Dermis blood vessel endothelial cell (primary cell): ENCODE data around the gene GPHA2. TPM values are rescaled to one million over a fixed set of nuclear protein-coding genes. Genes with fewer than 3 reads are reported as not detected.

Source experiments
- DNase-seq: peaks from one replicate; pipeline ENCODE4 v3.0.0; 2010
- total RNA-seq: library from RNA; depleted of rRNA; stranded (reverse); fragments of >200 nt; gene quantifications from 2 replicates; pipeline ENCODE4 v1.2.3, GENCODE V29; 2014

Gene GPHA2
- total RNA-seq, 1 donor from 2014 or later = not detected

GRCh38 chr11:64909653-64910343 lies 25.9 kb downstream of the GPHA2 start:
- DNase-seq = no peak

GRCh38 chr11:64908766-64909165 lies 26.9 kb downstream of the GPHA2 start:
- DNase-seq = no peak

GRCh38 chr11:64906314-64906635 lies 29.4 kb downstream of the GPHA2 start:
- no peak for DNase-seq

- no peak for DNase-seq
These were observed 30.0 kb downstream of the GPHA2 start for GRCh38 chr11:64905516-64906313.

- no peak for DNase-seq
These were observed 32.3 kb downstream of the GPHA2 start for GRCh38 chr11:64903291-64903833.

GRCh38 chr11:64902102-64902900 lies 33.4 kb downstream of the GPHA2 start:
- no peak for DNase-seq

- no peak for DNase-seq
These were observed 34.9 kb downstream of the GPHA2 start for GRCh38 chr11:64900774-64901173.

- peak; percentile 65 for DNase-seq
These were observed 35.4 kb downstream of the GPHA2 start for GRCh38 chr11:64900263-64900678.

- no peak for DNase-seq
These were observed 37.2 kb downstream of the GPHA2 start for GRCh38 chr11:64898541-64898940.

- no peak for DNase-seq
These were observed 37.6 kb downstream of the GPHA2 start for GRCh38 chr11:64898076-64898445.

- no peak for DNase-seq
These were observed 38.2 kb downstream of the GPHA2 start for GRCh38 chr11:64897381-64898075.

GRCh38 chr11:64896448-64897022 lies 39.2 kb downstream of the GPHA2 start:
- no peak for DNase-seq

GRCh38 chr11:64894812-64895452 lies 40.8 kb downstream of the GPHA2 start:
- DNase-seq = no peak

- peak; percentile 82 for DNase-seq
These were observed 41.5 kb downstream of the GPHA2 start for GRCh38 chr11:64894070-64894811.

- DNase-seq = no peak
These were observed 42.3 kb downstream of the GPHA2 start for GRCh38 chr11:64893194-64894069.

- DNase-seq = no peak
These were observed 42.9 kb downstream of the GPHA2 start for GRCh38 chr11:64892838-64893193.

- no peak for DNase-seq
These were observed 43.3 kb downstream of the GPHA2 start for GRCh38 chr11:64892411-64892831.

GRCh38 chr11:64891880-64892279 lies 43.8 kb downstream of the GPHA2 start:
- DNase-seq = no peak

GRCh38 chr11:64891215-64891848 lies 44.4 kb downstream of the GPHA2 start:
- DNase-seq = no peak
